SK-N-SH treated with all-trans-retinoic acid at 6 μM for 48 hours (cell line): ENCODE measurements around the gene SERPINA1.

Source experiments
- ATAC-seq: fragments of 200-7000 bp; cut with Tn5 transposase; 3 replicates; pipeline ENCODE4 v1.9.1; 2020; ENCODE audit warnings: mild to moderate bottlenecking, moderate library complexity
- ARNTL ChIP-seq: fragments of 450-650 bp; formaldehyde crosslinking; IDR thresholded peaks from 2 replicates; pipeline ENCODE4 v1.5.0; 2020; ENCODE audit warnings: low read depth, mild to moderate bottlenecking, moderate library complexity, borderline replicate concordance
- BACH2 ChIP-seq: fragments of 250-450 bp; sonication (Bioruptor Pico); IDR thresholded peaks from 2 replicates; pipeline ENCODE4 v1.9.0; 2021; ENCODE audit warnings: mild to moderate bottlenecking, borderline replicate concordance
- CSDC2 ChIP-seq: fragments of 250-450 bp; sonication (Bioruptor Pico); IDR thresholded peaks from 2 replicates; pipeline ENCODE4 v1.5.0; 2020; ENCODE audit warnings: mild to moderate bottlenecking, moderate library complexity
- ESRRG ChIP-seq: fragments of 250-450 bp; sonication (Bioruptor Pico); IDR thresholded peaks from 2 replicates; pipeline ENCODE4 v1.6.1; 2021; ENCODE audit warnings: mild to moderate bottlenecking
- GLIS3 ChIP-seq: fragments of 250-450 bp; sonication (Bioruptor Pico); IDR thresholded peaks from 2 replicates; pipeline ENCODE4 v1.5.0; 2020; ENCODE audit warnings: mild to moderate bottlenecking, moderate library complexity
- ISL1 ChIP-seq: fragments of 250-450 bp; sonication (Bioruptor Pico); IDR thresholded peaks from 2 replicates; pipeline ENCODE4 v2.1.2; 2022; ENCODE audit warnings: mild to moderate bottlenecking, moderate library complexity
- OSR1 ChIP-seq: fragments of 250-450 bp; sonication (Bioruptor Pico); IDR thresholded peaks from 2 replicates; pipeline ENCODE4 v1.8.0; 2022; ENCODE audit warnings: moderate library complexity, mild to moderate bottlenecking, inconsistent platforms
- POU6F1 ChIP-seq: fragments of 250-450 bp; sonication (Bioruptor Pico); IDR thresholded peaks from 2 replicates; pipeline ENCODE4 v1.8.0; 2021; ENCODE audit warnings: low read depth, mild to moderate bottlenecking, moderate library complexity, borderline replicate concordance
- RARB ChIP-seq: fragments of 250-450 bp; sonication (Bioruptor Pico); IDR thresholded peaks from 2 replicates; pipeline ENCODE4 v1.8.0; 2021; ENCODE audit warnings: mild to moderate bottlenecking, moderate library complexity
- SNAI2 ChIP-seq: fragments of 250-450 bp; sonication (Bioruptor Pico); IDR thresholded peaks from 2 replicates; pipeline ENCODE4 v1.5.0; 2020; ENCODE audit warnings: mild to moderate bottlenecking, moderate library complexity
- TOX ChIP-seq: fragments of 250-450 bp; sonication (Bioruptor Pico); IDR thresholded peaks from 2 replicates; pipeline ENCODE4 v1.8.0; 2021; ENCODE audit warnings: mild to moderate bottlenecking, moderate library complexity, borderline replicate concordance
- ZC3H10 ChIP-seq: fragments of 250-450 bp; sonication (Bioruptor Pico); IDR thresholded peaks from 2 replicates; pipeline ENCODE4 v1.5.1; 2021; ENCODE audit warnings: mild to moderate bottlenecking, moderate library complexity
- ZFP3 ChIP-seq: fragments of 250-450 bp; sonication (Bioruptor Pico); IDR thresholded peaks from 2 replicates; pipeline ENCODE4 v1.5.0; 2020; ENCODE audit warnings: mild to moderate bottlenecking, moderate library complexity
- ZNF565 ChIP-seq: fragments of 450-650 bp; formaldehyde crosslinking; conservative IDR thresholded peaks from 2 replicates; pipeline ENCODE4 v1.5.0; 2020; ENCODE audit warnings: low read depth, mild to moderate bottlenecking, moderate library complexity
- ZNF70 ChIP-seq: fragments of 450-650 bp; formaldehyde crosslinking; IDR thresholded peaks from 2 replicates; pipeline ENCODE4 v1.5.0; 2020; ENCODE audit warnings: mild to moderate bottlenecking, moderate library complexity
- ZNF8 ChIP-seq: fragments of 450-650 bp; formaldehyde crosslinking; IDR thresholded peaks from 2 replicates; pipeline ENCODE4 v1.5.0; 2020; ENCODE audit warnings: mild to moderate bottlenecking, moderate library complexity
- TF ChIP-seq, protein P1 (sequence below): fragments of 250-450 bp; sonication (Bioruptor Pico); IDR thresholded peaks from 2 replicates; pipeline ENCODE4 v1.8.0; 2020; ENCODE audit warnings: mild to moderate bottlenecking, moderate library complexity, borderline replicate concordance
- TF ChIP-seq, protein P2 (sequence below): fragments of 250-450 bp; sonication (Bioruptor Pico); IDR thresholded peaks from 2 replicates; pipeline ENCODE4 v1.5.0; 2020; ENCODE audit warnings: mild to moderate bottlenecking, moderate library complexity
- TF ChIP-seq, protein P3 (sequence below): fragments of 250-450 bp; sonication (Bioruptor Pico); IDR thresholded peaks from 2 replicates; pipeline ENCODE4 v1.5.1; 2021; ENCODE audit warnings: mild to moderate bottlenecking, moderate library complexity
- TF ChIP-seq, protein P4 (sequence below): fragments of 250-450 bp; sonication (Bioruptor Pico); IDR thresholded peaks from 2 replicates; pipeline ENCODE4 v1.5.1; 2020; ENCODE audit warnings: low read depth, mild to moderate bottlenecking, moderate library complexity

The SERPINA1 gene

GRCh38 chr14:94396628-94397225 lies 8.3 kb upstream of the SERPINA1 start:
- TF ChIP-seq ZC3H10 (CRISPR knock-in tag) (no peak), POU6F1 (CRISPR knock-in tag) (no peak), GLIS3 (CRISPR knock-in tag) (no peak), BACH2 (CRISPR knock-in tag) (no peak), TOX (CRISPR knock-in tag) (no peak), ZNF565 (CRISPR knock-in tag) (no peak), ESRRG (CRISPR knock-in tag) (no peak), ZNF70 (CRISPR knock-in tag) (no peak), ISL1 (CRISPR knock-in tag) (no peak)
- TF ChIP-seq, protein P1, sequence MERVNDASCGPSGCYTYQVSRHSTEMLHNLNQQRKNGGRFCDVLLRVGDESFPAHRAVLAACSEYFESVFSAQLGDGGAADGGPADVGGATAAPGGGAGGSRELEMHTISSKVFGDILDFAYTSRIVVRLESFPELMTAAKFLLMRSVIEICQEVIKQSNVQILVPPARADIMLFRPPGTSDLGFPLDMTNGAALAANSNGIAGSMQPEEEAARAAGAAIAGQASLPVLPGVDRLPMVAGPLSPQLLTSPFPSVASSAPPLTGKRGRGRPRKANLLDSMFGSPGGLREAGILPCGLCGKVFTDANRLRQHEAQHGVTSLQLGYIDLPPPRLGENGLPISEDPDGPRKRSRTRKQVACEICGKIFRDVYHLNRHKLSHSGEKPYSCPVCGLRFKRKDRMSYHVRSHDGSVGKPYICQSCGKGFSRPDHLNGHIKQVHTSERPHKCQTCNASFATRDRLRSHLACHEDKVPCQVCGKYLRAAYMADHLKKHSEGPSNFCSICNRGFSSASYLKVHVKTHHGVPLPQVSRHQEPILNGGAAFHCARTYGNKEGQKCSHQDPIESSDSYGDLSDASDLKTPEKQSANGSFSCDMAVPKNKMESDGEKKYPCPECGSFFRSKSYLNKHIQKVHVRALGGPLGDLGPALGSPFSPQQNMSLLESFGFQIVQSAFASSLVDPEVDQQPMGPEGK (CRISPR knock-in tag) = no peak
- TF ChIP-seq, protein P2, sequence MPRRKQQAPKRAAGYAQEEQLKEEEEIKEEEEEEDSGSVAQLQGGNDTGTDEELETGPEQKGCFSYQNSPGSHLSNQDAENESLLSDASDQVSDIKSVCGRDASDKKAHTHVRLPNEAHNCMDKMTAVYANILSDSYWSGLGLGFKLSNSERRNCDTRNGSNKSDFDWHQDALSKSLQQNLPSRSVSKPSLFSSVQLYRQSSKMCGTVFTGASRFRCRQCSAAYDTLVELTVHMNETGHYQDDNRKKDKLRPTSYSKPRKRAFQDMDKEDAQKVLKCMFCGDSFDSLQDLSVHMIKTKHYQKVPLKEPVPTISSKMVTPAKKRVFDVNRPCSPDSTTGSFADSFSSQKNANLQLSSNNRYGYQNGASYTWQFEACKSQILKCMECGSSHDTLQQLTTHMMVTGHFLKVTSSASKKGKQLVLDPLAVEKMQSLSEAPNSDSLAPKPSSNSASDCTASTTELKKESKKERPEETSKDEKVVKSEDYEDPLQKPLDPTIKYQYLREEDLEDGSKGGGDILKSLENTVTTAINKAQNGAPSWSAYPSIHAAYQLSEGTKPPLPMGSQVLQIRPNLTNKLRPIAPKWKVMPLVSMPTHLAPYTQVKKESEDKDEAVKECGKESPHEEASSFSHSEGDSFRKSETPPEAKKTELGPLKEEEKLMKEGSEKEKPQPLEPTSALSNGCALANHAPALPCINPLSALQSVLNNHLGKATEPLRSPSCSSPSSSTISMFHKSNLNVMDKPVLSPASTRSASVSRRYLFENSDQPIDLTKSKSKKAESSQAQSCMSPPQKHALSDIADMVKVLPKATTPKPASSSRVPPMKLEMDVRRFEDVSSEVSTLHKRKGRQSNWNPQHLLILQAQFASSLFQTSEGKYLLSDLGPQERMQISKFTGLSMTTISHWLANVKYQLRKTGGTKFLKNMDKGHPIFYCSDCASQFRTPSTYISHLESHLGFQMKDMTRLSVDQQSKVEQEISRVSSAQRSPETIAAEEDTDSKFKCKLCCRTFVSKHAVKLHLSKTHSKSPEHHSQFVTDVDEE (CRISPR knock-in tag) = no peak
- no peak for ATAC-seq

GRCh38 chr14:94395888-94396574 lies 7.6 kb upstream of the SERPINA1 start:
- ATAC-seq = no peak
- TF ChIP-seq ZFP3 (CRISPR knock-in tag) = no peak
- no peak for TF ChIP-seq TOX (CRISPR knock-in tag)
- TF ChIP-seq, protein P3, sequence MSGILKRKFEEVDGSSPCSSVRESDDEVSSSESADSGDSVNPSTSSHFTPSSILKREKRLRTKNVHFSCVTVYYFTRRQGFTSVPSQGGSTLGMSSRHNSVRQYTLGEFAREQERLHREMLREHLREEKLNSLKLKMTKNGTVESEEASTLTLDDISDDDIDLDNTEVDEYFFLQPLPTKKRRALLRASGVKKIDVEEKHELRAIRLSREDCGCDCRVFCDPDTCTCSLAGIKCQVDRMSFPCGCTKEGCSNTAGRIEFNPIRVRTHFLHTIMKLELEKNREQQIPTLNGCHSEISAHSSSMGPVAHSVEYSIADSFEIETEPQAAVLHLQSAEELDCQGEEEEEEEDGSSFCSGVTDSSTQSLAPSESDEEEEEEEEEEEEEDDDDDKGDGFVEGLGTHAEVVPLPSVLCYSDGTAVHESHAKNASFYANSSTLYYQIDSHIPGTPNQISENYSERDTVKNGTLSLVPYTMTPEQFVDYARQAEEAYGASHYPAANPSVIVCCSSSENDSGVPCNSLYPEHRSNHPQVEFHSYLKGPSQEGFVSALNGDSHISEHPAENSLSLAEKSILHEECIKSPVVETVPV = no peak
- TF ChIP-seq SNAI2 (CRISPR knock-in tag) = no peak
- TF ChIP-seq ESRRG (CRISPR knock-in tag) = no peak
- TF ChIP-seq RARB = no peak
- no peak for TF ChIP-seq GLIS3 (CRISPR knock-in tag)
- no peak for TF ChIP-seq ZNF8
- no peak for TF ChIP-seq ARNTL (CRISPR knock-in tag)
- TF ChIP-seq ZNF70 (CRISPR knock-in tag) = no peak
- TF ChIP-seq ISL1 (CRISPR knock-in tag) = no peak
- TF ChIP-seq, protein P1 (CRISPR knock-in tag) = no peak
- TF ChIP-seq, protein P4, sequence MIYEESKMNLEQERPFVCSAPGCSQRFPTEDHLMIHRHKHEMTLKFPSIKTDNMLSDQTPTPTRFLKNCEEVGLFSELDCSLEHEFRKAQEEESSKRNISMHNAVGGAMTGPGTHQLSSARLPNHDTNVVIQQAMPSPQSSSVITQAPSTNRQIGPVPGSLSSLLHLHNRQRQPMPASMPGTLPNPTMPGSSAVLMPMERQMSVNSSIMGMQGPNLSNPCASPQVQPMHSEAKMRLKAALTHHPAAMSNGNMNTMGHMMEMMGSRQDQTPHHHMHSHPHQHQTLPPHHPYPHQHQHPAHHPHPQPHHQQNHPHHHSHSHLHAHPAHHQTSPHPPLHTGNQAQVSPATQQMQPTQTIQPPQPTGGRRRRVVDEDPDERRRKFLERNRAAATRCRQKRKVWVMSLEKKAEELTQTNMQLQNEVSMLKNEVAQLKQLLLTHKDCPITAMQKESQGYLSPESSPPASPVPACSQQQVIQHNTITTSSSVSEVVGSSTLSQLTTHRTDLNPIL (CRISPR knock-in tag) = no peak
- no peak for TF ChIP-seq BACH2 (CRISPR knock-in tag)
- TF ChIP-seq POU6F1 (CRISPR knock-in tag) = no peak
- TF ChIP-seq ZC3H10 (CRISPR knock-in tag) = no peak
- no peak for TF ChIP-seq ZNF565 (CRISPR knock-in tag)
- no peak for TF ChIP-seq OSR1 (CRISPR knock-in tag)
- TF ChIP-seq CSDC2 (CRISPR knock-in tag) = no peak
